HepG2 (cell line): ENCODE data around the gene SH3GL1. TPM values are rescaled to one million over a fixed set of nuclear protein-coding genes. Genes with fewer than 3 reads are reported as not detected.

Experiments used
- ARHGAP35 ChIP-seq: sonication (generic); formaldehyde crosslinking; IDR thresholded peaks from 2 replicates; pipeline ENCODE4 v1.9.0; 2022; ENCODE audit warnings: mild to moderate bottlenecking, inconsistent platforms, moderate library complexity, missing genetic modification reagents, borderline replicate concordance
- BRD4 ChIP-seq: sonication (generic); formaldehyde crosslinking; IDR thresholded peaks from 2 replicates; pipeline ENCODE4 v1.4.0; 2020; ENCODE audit warnings: missing genetic modification reagents
- DNMT1 ChIP-seq: sonication (generic); formaldehyde crosslinking; IDR thresholded peaks from 2 replicates; pipeline ENCODE4 v1.5.1; 2020; ENCODE audit warnings: mild to moderate bottlenecking, missing genetic modification reagents
- ETV6 ChIP-seq: sonication (generic); formaldehyde crosslinking; conservative IDR thresholded peaks from 2 replicates; pipeline ENCODE4 v1.4.0; 2020; ENCODE audit warnings: missing genetic modification reagents
- HMG20A ChIP-seq: IDR thresholded peaks from 2 replicates; pipeline ENCODE4 v1.6.1; 2016; ENCODE audit warnings: borderline replicate concordance
- KAT8 ChIP-seq: IDR thresholded peaks from 2 replicates; pipeline ENCODE4 v1.6.1; 2016; ENCODE audit warnings: missing genetic modification reagents, missing compliant biosample characterization
- PHF8 ChIP-seq: sonication (generic); formaldehyde crosslinking; IDR thresholded peaks from 2 replicates; pipeline ENCODE4 v1.5.0; 2020; ENCODE audit warnings: missing genetic modification reagents
- RARA ChIP-seq: IDR thresholded peaks from 2 replicates; pipeline ENCODE4 v1.6.1; 2016; ENCODE audit warnings: missing genetic modification reagents, missing compliant biosample characterization
- THYN1 ChIP-seq: sonication (generic); formaldehyde crosslinking; IDR thresholded peaks from 2 replicates; pipeline ENCODE4 v1.8.1; 2023; ENCODE audit warnings: low read depth, mild to moderate bottlenecking, moderate library complexity, missing genetic modification reagents, borderline replicate concordance
- TMF1 ChIP-seq: sonication (generic); formaldehyde crosslinking; IDR thresholded peaks from 2 replicates; pipeline ENCODE4 v1.8.1; 2022; ENCODE audit warnings: low read depth, missing genetic modification reagents
- ZBTB39 ChIP-seq: sonication (generic); formaldehyde crosslinking; IDR thresholded peaks from 2 replicates; pipeline ENCODE4 v1.5.0; 2020; ENCODE audit warnings: missing genetic modification reagents
- ZBTB46 ChIP-seq: sonication (generic); formaldehyde crosslinking; IDR thresholded peaks from 2 replicates; pipeline ENCODE4 v1.4.0; 2020; ENCODE audit warnings: mild to moderate bottlenecking, missing genetic modification reagents, borderline replicate concordance
- ZMAT3 ChIP-seq: sonication (generic); formaldehyde crosslinking; conservative IDR thresholded peaks from 2 replicates; pipeline ENCODE4 v1.7.0; 2021; ENCODE audit warnings: missing genetic modification reagents
- ZNF124 ChIP-seq: sonication (generic); formaldehyde crosslinking; IDR thresholded peaks from 2 replicates; pipeline ENCODE4 v1.4.0; 2020; ENCODE audit warnings: missing genetic modification reagents
- ZNF251 ChIP-seq: sonication (generic); formaldehyde crosslinking; IDR thresholded peaks from 2 replicates; pipeline ENCODE4 v1.9.0; 2021; ENCODE audit warnings: mild to moderate bottlenecking, missing genetic modification reagents
- ZNF263 ChIP-seq: sonication (generic); formaldehyde crosslinking; IDR thresholded peaks from 2 replicates; pipeline ENCODE4 v1.4.0; 2020; ENCODE audit warnings: missing genetic modification reagents
- ZNF326 ChIP-seq: sonication (generic); formaldehyde crosslinking; IDR thresholded peaks from 2 replicates; pipeline ENCODE4 v1.4.0; 2020; ENCODE audit warnings: missing genetic modification reagents, borderline replicate concordance
- ZNF331 ChIP-seq: sonication (generic); formaldehyde crosslinking; IDR thresholded peaks from 2 replicates; pipeline ENCODE4 v1.4.0; 2020; ENCODE audit warnings: missing genetic modification reagents
- ZNF496 ChIP-seq: sonication (generic); formaldehyde crosslinking; IDR thresholded peaks from 2 replicates; pipeline ENCODE4 v1.8.1; 2023; ENCODE audit warnings: mild to moderate bottlenecking, moderate library complexity, missing genetic modification reagents; ENCODE audit not compliant: insufficient replicate concordance
- ZNF513 ChIP-seq: sonication (generic); formaldehyde crosslinking; conservative IDR thresholded peaks from 2 replicates; pipeline ENCODE4 v1.5.0; 2020; ENCODE audit warnings: missing genetic modification reagents
- ZNF569 ChIP-seq: sonication (generic); formaldehyde crosslinking; IDR thresholded peaks from 2 replicates; pipeline ENCODE4 v1.5.0; 2020; ENCODE audit warnings: mild to moderate bottlenecking, missing genetic modification reagents, moderate library complexity, borderline replicate concordance
- ZNF580 ChIP-seq: IDR thresholded peaks from 2 replicates; pipeline ENCODE4 v1.6.1; 2016; ENCODE audit warnings: low read depth, borderline replicate concordance
- ZNF605 ChIP-seq: sonication (generic); formaldehyde crosslinking; IDR thresholded peaks from 2 replicates; pipeline ENCODE4 v1.8.0; 2022; ENCODE audit warnings: mild to moderate bottlenecking, missing genetic modification reagents
- ZNF674 ChIP-seq: sonication (generic); formaldehyde crosslinking; IDR thresholded peaks from 2 replicates; pipeline ENCODE4 v1.5.0; 2020; ENCODE audit warnings: low read depth, mild to moderate bottlenecking, missing genetic modification reagents
- ZNF709 ChIP-seq: sonication (generic); formaldehyde crosslinking; IDR thresholded peaks from 2 replicates; pipeline ENCODE4 v1.5.0; 2020; ENCODE audit warnings: mild to moderate bottlenecking, missing genetic modification reagents
- ZNF747 ChIP-seq: sonication (generic); formaldehyde crosslinking; IDR thresholded peaks from 2 replicates; pipeline ENCODE4 v1.8.1; 2023; ENCODE audit warnings: missing genetic modification reagents, mild to moderate bottlenecking, borderline replicate concordance
- polyA plus RNA-seq, 8 experiments: library from polyadenylated mRNA; depleted of rRNA in 3 of 8; stranded (reverse) in 7 of 8; unstranded in 1 of 8; fragments of >200 nt; fragmentation: Illumina TruSeq in 4 of 8; extraction: Trizol in 4 of 8; gene quantifications; 2 replicates each; pipeline versions ENCODE4 v1.2.1 to v1.2.3, GENCODE V29; 2011 to 2016; ENCODE audit warnings: low read depth in 4 of 8, missing spikeins in 1 of 8, mixed read lengths in 1 of 8; ENCODE audit not compliant: insufficient read depth in 1 of 8
- total RNA-seq, 5 experiments: library from RNA; depleted of rRNA; stranded (reverse); fragments of >200 nt; fragmentation: Illumina TruSeq; extraction: Trizol; gene quantifications; 2 replicates each; pipeline ENCODE4 v1.2.3, GENCODE V29; 2016; ENCODE audit warnings: low read depth in 1 of 5

The SH3GL1 gene
- total and polyA plus RNA-seq, 2 of the 13 experiments (the other 11 are each of a cell fraction or from before 2014, with no cell fraction given) = 33.0 to 45.1 TPM

- TF ChIP-seq ZNF605 (CRISPR knock-in tag) = peak; percentile 64; the same call in 1 of the 2 replicates
- no peak for TF ChIP-seq ZNF513 (CRISPR knock-in tag)
- TF ChIP-seq ZNF263 = no peak; the same call in 1 of the 2 replicates
- peak; percentile 82 for TF ChIP-seq ZNF331 (CRISPR knock-in tag)
- peak; percentile 71; the same call in 1 of the 2 replicates for TF ChIP-seq KAT8 (CRISPR knock-in tag)
- TF ChIP-seq ZNF124 (CRISPR knock-in tag) = no peak
- TF ChIP-seq ETV6 (CRISPR knock-in tag) = no peak
- TF ChIP-seq BRD4 (CRISPR knock-in tag) = 0 out of 2 replicates have a peak, but pooled peaks have one; percentile 33
- TF ChIP-seq ZBTB46 = peak; percentile 87
- no peak for TF ChIP-seq ZNF496 (CRISPR knock-in tag)
- TF ChIP-seq ZBTB39 = no peak
- peak; percentile 94 for TF ChIP-seq RARA (CRISPR knock-in tag)
- TF ChIP-seq ZNF747 (CRISPR knock-in tag) = no peak
- TF ChIP-seq ZNF326 (CRISPR knock-in tag) = no peak
- TF ChIP-seq HMG20A = peak; percentile 54; the same call in 1 of the 2 replicates
- TF ChIP-seq ZMAT3 = peak; percentile 75; the same call in 1 of the 2 replicates
- 0 out of 2 replicates have a peak, but pooled peaks have one; percentile 43 for TF ChIP-seq THYN1 (CRISPR knock-in tag)
- no peak for TF ChIP-seq ZNF569
- peak; percentile 26; the same call in 1 of the 2 replicates for TF ChIP-seq ARHGAP35 (CRISPR knock-in tag)
- TF ChIP-seq ZNF674 (CRISPR knock-in tag) = no peak
- no peak for TF ChIP-seq ZNF251 (CRISPR knock-in tag)
- peak; percentile 66 for TF ChIP-seq PHF8 (CRISPR knock-in tag)
- TF ChIP-seq TMF1 (CRISPR knock-in tag) = no peak
- no peak for TF ChIP-seq DNMT1 (CRISPR knock-in tag)
- TF ChIP-seq ZNF709 (CRISPR knock-in tag) = peak; percentile 42; the same call in 1 of the 2 replicates
- peak; percentile 79; the same call in 1 of the 2 replicates for TF ChIP-seq ZNF580
Measured at GRCh38 chr19:4374498-4375163, 25.7 kb downstream of the SH3GL1 start (continued).
